Measurements from ENCODE around the gene CD79B. TPM values are rescaled to one million over a fixed set of nuclear protein-coding genes. Genes with fewer than 3 reads are reported as not detected.

The CD79B gene
- total RNA-seq (2014; rRNA removed; shearing (Covaris generic)): 1.3 TPM in 1 of 2 replicates, not detected in the other

DNA sequence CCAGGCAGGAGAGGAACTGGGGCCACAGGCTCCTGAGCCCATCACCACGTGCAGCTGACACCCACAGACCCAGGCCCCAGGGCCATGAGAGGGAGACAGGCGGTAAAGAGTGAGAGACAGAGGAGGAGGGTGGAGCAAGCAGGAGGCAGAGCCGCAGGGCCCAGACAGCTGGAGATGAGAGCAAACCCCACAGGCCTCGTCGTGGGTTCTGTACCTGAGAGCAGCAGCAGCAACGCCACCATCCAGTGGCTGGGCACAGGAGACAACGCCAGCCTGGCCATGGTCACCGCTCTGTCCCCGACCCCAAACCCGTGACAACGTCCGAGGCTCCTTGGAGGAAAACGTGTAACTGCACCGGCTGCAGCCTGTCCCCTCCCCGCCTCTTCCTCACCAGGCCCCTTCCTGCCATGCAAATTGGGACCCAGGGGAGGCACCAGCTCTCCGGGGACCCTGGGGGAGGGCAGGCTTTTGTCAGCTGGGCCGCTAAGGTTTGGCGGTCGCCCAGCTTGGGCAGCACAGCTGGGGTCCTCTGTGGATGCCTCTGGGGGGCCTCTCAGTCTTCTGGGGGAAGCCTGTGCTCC is at the start of gene CD79B:
Gene CD79B, minus strand, starts transcription at position 351 of the 581 bp plus-strand sequence. Its CDS starts 70 bp downstream, at position 281.
- DNase-seq (ENCODE audit: low spot score): no peak
- in situ Hi-C loops (cut with HindIII; ENCODE audit: low sequenced_read_pairs): no loop called here

DNA sequence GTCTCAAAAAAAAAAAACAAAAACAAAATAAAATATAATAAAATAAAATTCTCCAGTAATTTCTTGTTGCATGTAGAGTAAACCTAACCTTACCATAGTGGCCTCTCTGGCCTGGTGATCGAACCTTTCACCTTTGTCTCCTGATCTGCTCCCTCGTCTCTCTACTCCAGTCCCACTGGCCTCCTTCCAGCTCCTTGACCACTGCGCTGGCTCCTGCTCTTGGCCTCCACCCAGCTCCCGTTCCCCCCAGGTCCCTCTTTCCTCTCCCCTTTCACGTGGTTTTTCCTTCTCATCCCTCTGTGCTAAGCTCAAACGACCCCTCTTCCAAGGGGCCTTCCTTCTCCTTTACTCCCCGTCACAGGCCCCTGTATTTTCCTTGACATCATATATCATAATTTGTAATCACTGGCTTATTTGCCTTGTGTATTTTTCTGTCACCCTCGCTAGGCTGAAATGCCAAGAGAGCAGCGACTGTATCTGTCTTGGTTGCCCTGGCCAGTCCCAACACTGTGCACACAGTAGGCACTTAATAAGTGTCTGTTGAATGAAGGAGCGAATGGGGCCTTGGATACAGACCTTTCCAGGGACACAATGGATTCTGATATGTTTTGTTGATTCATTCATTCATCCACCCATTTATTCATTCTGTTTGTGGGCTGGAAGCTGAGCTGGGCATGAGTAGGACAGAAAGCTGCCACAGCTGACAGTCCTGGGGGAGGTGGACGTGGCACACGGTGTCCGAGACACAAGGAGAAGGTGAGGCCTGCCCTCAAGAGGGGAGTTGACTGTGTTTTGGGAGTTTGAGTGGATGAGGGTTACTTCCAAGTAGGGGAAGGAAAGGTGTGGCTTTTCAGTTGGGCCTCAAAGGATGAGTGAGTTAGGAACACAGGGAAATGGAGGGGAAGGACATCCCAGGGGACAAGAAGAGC is 46.4 kb upstream of the CD79B start:
- in situ Hi-C loops (cut with HindIII; ENCODE audit: low sequenced_read_pairs): no loop called here
- no peak for DNase-seq (ENCODE audit: low spot score)

DNA sequence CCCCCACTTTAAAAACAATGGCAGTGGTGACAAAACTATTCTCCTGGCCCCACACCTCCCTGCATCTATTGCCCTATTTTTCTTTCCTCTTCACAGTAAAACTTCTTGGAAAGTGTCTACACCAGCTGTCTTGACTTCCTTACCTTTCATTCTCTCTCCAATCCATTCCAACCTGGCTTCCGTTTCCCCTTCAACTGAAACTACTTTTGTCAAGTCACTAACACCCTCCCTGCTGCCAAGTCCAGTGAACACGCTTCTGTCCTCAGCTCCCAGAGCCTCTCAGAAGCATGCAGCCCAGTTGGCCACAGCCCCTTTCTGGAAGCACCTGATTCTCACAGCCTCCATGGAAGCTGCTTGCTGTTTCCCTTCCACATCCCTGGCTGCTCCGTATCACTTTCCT is 44.6 kb upstream of the CD79B start:
- in situ Hi-C loops (cut with HindIII; ENCODE audit: low sequenced_read_pairs): no loop called here

DNA sequence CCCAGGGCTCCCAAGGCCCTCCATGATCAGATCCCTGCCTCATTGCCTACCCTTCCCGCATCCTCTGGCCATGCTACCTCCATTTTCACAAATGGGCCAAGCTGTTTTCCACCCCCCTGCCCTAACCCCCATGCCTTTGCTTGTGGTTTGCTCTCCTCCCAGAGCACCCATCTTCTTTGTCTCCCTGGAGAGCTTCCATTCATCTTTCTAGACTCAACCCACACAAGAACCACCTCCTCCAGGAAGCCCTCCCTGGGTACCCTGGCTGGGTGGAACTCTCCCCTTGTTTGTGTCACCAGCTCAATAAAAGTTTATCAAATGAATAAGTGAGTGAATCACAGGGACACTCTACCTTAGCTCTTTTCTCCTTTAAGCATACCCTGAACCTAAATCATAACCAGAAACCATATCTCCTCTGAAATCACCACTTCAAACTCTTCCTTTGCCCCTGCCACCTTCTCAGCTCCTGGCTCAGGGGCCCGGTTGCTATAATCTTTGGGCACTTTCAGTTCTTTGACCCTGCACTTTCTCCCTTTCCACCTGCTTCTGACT is 43.5 kb upstream of the CD79B start:
- in situ Hi-C loops (cut with HindIII; ENCODE audit: low sequenced_read_pairs): no loop called here
- DNase-seq (ENCODE audit: low spot score): no peak

More for the DNA sequence above, 44.6 kb upstream of the CD79B start:
- no peak for DNase-seq (ENCODE audit: low spot score)

DNA sequence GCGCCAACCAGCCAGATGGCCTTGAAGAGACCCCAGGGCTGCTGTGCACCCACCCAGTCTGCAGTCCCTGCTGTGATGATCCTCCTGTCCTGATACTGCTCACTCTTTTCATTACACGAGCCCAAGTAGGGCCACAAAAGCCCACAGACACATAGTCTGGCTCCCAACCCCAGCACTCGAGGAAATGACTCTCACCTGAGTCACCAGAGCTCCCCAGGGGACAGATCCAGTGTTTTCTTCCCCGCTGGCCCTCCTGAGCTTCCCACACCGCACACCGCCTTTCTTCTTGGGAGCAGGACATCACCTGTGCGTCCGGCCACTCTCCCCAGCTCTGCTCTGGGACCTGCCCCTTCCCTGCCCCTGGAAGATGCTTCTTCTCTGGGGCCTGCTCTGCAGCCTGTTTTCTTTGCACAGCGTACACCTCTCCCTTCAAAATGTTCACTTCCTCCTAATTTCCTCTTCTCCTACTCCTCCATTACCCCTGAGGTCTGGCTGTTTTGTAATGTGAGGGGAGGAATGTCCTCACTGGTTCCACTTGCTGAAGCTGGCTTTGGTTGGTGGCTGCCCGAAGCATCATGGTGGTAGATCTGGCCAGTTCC is 42.6 kb upstream of the CD79B start:
- in situ Hi-C loops (cut with HindIII; ENCODE audit: low sequenced_read_pairs): no loop called here
- no peak for DNase-seq (ENCODE audit: low spot score)

DNA sequence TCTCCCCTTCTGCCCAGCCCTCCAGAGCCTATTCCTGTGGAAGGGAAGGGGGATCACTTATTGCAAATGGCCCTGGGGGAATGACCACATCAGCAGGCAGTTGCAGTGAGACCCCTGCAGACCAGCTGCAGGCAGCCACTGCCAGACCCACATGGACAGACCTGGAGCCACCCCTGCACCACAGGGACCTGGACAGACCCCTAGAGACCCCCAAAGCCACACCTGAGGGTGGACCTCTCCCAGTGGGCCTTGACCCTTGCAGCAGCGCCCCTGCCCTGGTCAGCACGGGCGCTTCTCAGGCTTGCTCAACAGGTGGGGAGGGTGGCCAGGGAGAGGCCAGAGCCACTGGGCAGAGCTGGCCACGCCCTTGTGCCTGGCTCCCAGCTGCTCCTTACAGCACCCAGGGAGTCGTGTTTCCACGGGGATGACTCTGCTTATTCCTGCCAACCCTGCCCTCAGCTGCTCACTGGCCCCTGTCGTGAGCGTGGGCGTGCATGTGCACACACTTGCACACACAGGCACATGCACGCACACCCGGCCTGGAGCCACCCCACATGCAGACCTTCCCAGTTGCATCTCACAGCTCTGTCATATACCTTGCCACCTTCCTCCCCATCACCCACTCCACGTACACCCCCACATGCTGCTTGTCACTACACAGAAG is 41.9 kb upstream of the CD79B start:
- no peak for DNase-seq (ENCODE audit: low spot score)
- in situ Hi-C loops (cut with HindIII; ENCODE audit: low sequenced_read_pairs): no loop called here

DNA sequence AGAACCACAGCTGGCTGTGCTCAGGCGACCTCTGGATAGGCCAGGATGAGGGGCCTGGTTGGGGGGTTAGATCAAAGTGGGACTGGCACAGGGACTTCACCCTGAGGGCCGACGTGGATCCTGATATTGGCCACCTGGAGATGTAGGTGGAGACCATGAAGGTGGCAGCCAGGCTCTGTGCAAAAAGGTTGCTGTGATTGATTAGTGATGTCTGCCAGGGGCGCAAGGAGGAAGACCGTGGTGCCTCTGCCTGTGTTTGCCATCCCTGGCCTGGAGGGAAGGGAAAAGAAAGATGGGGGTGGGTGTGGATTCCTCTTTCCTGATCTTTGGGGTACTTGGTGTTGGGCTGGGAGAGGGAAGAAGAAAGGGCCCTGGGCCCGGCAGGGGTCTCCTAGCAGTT is 41.1 kb upstream of the CD79B start:
- DNase-seq (ENCODE audit: low spot score): no peak
- in situ Hi-C loops (cut with HindIII; ENCODE audit: low sequenced_read_pairs): no loop called here

DNA sequence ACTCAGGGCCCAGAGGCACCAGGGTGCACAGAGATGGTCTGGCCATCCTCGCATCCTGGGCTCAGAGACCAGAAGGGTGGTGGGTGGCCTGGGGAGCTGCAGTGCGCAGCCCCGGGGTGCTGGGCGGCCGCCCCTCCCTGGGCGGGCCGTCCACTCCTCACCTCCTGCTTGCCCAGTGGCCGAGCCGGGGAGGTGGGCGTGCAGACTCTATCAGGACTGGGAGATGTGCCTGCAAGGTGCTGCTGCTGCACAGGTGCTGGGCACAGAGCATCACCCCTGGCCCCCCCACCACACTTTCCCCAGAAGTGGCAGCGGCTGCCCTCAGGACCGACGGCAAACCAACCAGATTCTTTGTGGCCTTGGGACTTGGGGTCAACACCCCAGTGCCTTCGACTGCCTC is 40.7 kb upstream of the CD79B start, which contains the start of gene SCN4A:
Gene SCN4A, minus strand, starts transcription at position 123 of the 400 bp plus-strand sequence. Its CDS starts 77 bp downstream, at position 46.
- DNase-seq (ENCODE audit: low spot score): no peak
- in situ Hi-C loops (cut with HindIII; ENCODE audit: low sequenced_read_pairs): no loop called here

DNA sequence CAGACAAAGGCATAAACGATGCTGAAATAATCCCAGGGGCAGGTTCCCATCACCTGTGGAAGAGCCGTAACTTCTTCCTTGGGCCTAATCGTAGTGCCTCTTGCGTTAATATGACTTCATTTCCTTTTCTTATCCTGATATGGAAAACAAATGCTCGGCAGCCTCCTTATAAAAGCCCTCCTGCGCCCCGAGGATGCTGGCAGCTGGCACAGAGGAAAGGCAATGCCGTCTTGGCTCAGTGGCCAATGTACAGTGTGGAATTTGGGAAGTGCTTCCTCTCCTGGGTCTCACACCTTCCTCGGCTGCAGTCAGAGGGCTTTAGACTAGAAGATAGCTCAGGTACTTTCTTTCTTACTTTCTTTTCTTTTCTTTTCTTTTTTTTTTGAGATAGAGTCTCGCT is 37.1 kb upstream of the CD79B start:
- in situ Hi-C loops (cut with HindIII; ENCODE audit: low sequenced_read_pairs): no loop called here
- no peak for DNase-seq (ENCODE audit: low spot score)

DNA sequence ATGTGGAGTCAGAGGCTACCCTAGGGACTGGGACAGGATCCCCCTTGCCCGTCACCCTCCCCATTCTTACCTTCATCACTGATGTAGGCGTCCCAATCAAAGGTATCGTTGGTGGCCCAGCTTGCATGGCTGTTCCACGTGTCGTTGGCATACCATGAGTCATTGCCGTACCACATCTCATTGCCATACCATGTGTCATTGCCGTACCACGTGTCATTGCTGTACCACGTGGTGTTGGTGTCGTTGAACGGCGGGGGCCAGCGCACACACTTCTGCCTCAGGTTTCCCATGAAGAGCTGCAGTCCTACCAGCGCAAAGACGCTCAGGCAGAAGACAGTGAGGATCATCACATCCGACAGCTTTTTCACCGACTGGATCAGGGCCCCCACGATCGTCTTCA is 35.8 kb upstream of the CD79B start:
- in situ Hi-C loops (cut with HindIII; ENCODE audit: low sequenced_read_pairs): no loop called here
- DNase-seq (ENCODE audit: low spot score): no peak

DNA sequence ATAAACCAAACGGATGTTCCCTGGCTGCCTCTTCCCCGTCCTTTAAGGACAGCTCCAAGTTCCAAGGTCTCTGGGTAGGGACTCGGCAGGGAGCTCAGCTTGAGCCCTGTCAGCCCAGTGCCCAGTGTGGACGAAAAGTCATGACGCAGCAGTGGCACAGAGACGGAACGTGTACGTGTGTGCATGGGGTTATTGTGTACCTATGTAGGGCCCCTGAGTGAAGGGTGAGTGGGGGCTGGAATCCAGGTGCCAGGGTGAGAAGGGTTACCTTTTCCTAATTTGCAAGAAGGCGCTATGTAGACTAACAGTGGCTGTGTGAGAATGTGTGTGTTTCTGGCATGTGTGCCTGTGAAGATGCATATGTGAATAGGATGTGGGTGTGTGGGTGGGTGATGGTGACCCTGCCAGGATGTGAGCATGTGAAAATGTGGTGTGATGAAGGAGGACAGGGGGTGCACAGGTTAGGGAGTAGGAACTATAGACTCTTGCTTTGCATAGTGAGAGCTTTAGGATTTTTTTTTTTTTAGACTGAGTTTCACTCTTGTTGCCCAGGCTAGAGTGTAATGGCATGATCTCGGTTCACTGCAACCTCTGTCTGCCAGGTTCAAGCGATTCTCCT is 34.6 kb upstream of the CD79B start:
- in situ Hi-C loops (cut with HindIII; ENCODE audit: low sequenced_read_pairs): no loop called here
- no peak for DNase-seq (ENCODE audit: low spot score)

DNA sequence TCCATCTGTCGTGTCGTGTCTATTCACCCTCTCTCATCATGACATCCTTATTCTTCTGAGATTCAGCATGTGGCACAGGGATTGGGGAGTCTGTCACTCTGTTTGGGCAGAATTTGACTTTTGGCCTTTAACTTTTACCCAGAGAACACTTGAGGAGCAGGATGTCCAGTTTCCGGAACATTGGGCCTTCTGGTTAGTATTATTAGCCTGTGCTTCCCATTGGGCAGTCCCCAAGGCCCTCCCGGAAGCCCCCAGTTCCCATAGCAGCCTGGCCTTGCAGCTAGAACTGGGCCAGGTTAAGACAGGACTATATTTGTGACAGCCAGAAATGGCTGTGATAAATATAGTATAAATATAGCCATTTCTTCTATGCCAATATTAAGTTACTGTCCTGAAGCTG is 31.0 kb upstream of the CD79B start:
- DNase-seq (ENCODE audit: low spot score): no peak
- in situ Hi-C loops (cut with HindIII; ENCODE audit: low sequenced_read_pairs): no loop called here

DNA sequence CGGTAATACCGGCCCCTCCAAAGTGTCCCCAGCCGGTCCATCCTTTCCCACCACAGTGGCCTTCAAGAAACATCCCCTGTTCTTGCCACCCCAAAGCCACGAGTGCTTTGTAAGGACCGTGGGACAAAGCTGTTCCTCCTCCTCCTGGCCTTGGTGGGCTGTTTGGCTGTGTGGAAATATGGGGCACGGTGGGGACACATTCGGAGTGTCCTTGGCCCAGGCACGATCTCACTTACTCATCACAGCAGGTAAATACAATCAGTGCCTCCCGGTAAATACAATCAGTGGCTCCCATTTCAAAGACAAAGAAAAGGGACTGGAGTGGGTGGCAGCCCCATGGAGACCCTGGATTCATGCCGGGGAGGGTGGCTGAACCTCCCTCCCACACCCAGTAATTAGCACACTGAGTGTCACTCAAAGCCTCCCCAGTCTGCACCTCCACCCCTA is 30.2 kb upstream of the CD79B start:
- no peak for DNase-seq (ENCODE audit: low spot score)
- in situ Hi-C loops (cut with HindIII; ENCODE audit: low sequenced_read_pairs): no loop called here

DNA sequence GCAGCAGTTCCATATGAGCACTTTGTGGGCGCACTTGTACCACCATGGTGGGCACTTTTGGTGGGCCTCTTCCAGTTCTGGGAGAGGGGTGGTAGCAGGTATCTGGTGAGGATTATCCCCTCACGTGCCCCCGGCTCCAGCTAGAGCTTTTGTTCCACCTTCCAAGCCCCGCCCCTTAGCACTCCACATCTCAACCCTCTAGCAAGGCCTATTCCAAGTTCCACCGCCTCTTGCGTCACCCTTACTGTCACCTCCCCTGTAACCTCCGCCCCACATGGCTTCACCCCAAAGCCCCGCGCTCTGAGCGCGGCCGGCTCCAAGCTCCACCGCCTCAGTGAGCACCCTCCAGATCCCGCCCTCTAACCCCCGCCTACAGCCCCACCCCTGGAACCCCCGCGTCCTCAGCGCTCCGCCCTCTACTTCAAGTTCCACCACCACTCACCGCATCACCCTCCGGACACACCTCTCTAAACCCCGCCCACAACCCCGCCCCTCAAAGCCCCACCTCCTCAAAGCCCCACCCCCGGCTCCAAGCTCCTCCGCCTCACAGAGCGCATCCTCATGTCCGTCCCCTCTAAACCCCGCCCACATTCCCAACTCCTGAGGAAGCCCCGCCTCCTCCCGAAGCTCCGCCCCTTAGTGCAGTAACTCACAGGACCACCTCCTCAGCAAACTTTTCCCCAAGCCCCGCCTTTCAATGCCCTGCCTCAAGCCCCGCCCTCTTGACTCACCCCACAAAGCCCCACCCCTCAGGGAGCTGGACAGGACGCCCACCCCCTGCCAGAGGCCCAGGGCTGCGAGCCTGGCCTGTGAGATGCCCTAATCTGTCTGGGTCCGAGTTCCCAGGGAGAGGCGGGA is 29.5 kb upstream of the CD79B start:
- in situ Hi-C loops (cut with HindIII; ENCODE audit: low sequenced_read_pairs): no loop called here
- peak; percentile 4 for DNase-seq (ENCODE audit: low spot score)

DNA sequence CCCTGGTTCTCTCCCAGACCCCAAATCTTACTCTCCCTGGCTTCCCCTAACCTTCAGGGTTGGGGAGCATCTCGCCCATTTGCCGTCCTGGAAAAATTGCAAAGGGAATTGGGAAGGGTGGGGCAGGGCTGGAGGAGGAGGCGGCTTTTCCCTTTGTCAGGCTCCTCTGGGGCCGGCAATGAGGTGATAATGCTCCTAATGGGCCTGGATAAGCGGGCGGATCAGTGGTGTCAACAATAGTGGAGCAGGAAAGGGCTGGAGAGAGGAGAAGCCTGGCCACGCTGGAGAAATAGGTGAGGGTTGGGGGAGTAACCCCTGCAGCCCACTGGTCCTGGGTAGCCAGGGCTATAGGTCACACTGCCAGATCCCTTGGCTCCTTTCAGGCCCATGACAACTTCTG is 28.3 kb upstream of the CD79B start:
- DNase-seq (ENCODE audit: low spot score): no peak

DNA sequence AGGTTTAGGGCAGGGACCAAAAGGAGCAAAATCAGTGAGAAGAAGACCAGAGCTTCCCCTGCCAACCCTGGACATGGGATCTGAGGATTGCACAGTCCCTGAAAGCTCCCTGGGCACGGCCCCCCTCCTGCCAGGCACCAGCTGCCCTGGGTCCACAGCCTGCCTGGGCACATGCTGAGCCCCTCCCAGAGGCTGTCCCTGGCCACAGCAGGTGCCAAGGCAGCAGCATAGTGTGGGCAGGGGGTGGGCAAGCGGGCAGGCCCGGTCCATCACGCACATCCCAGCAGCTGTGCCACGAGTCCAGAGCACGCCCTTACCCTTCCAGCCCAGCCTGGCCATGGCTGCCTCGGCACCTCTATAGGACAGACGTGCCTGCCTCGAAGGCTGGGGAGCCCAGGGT is 27.9 kb upstream of the CD79B start:
- in situ Hi-C loops (cut with HindIII; ENCODE audit: low sequenced_read_pairs): no loop called here
- no peak for DNase-seq (ENCODE audit: low spot score)

More for the DNA sequence above, 28.3 kb upstream of the CD79B start:
- in situ Hi-C loops (cut with HindIII; ENCODE audit: low sequenced_read_pairs): no loop called here

DNA sequence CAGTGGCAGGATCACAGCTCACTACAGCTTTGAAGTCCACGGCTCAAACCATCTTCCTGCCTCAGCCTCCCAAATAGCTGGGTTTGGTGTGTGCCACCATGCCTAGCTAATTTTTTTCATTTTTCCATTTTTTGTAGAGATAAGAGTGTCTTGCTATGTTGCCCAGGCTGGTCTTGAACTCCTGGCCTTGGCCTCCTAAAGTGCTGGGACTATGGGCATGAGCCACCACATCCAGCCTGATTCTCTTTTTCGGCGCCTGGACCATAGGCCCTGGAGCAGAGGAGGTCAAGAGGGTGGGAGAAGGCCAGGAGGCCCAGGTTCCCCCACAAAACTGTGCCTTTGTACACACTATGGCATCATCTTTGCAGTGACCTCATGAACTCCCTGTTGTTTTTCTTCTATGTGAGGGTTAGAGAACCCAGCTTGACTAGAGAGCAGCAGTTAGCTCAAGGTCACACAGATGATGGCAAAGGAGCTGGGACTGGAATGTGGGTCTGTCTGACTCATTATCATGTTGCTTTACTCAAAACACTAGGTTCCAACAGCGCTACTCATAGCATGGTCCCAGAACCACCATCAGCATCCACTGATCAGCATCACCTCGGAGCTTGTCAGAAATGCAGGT is 24.3 kb upstream of the CD79B start:
- no peak for DNase-seq (ENCODE audit: low spot score)
- in situ Hi-C loops (cut with HindIII; ENCODE audit: low sequenced_read_pairs): no loop called here

DNA sequence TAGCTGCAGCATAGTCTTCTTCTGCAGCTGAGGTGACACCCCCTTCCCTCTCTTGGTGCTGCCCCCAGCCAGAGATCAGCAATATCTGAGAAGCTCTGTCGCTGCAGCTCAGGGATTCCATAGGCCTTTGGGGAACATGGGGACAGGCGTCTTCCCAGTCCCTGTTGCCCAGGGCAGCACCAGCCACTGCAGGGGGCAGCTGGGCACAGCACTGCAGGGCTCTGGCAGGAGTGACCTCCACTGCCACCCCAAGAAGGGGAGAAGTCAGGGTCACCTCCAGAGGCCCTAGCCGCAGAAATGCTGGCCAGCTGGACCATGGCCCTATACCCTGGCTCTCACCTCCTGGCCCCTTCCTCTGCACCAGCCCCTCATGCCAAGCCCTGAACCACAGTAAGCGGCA is 23.7 kb upstream of the CD79B start:
- in situ Hi-C loops (cut with HindIII; ENCODE audit: low sequenced_read_pairs): no loop called here
- DNase-seq (ENCODE audit: low spot score): no peak

All from G401 (cell line).